Stimulated activated memory B cell treated with anti-CD40 and anti-IgM and Interleukin-4, amounts not matched to agents 10 μg/mL and 1 μg/mL and 100 μg/mL, for 72 hours (primary cell): ENCODE data around the gene IPO5.
A peak's percentile ranks its signal among the peaks of the same experiment; 100 is the strongest.
"Not testable (repeated sequence)": the region's sequence is repeated elsewhere in the genome, so short reads cannot be mapped to it uniquely, and the experiment has no call there.

Experiments
- ATAC-seq: fragments of 150-1000 bp; cut with Tn5 transposase; 2 replicates; pipeline ENCODE4 v1.10.0; 2021
- H3K27ac Mint-ChIP-seq: one replicate; pipeline ENCODE4 v1.8.0; 2022; ENCODE audit warnings: mild to moderate bottlenecking, mixed read lengths
- H3K27me3 Mint-ChIP-seq: one replicate; pipeline ENCODE4 v1.8.0; 2022; ENCODE audit warnings: mixed read lengths
- H3K36me3 Mint-ChIP-seq: one replicate; pipeline ENCODE4 v1.8.0; 2022; ENCODE audit warnings: mixed read lengths
- H3K4me1 Mint-ChIP-seq: one replicate; pipeline ENCODE4 v1.8.0; 2022; ENCODE audit warnings: mixed read lengths
- H3K4me3 Mint-ChIP-seq: one replicate; pipeline ENCODE4 v1.8.0; 2022; ENCODE audit warnings: mild to moderate bottlenecking, moderate library complexity, mixed read lengths
- H3K9me3 Mint-ChIP-seq: one replicate; pipeline ENCODE4 v1.8.0; 2022; ENCODE audit warnings: mixed read lengths

The IPO5 gene

GRCh38 chr13:97975280-97975847 is 21.9 kb downstream of the IPO5 start:
- no peaks in the 10 kb centered on the region for H3K27me3 Mint-ChIP-seq
- H3K36me3 Mint-ChIP-seq: no peaks in the 10 kb centered on the region
- no peaks in the 10 kb centered on the region for H3K9me3 Mint-ChIP-seq
- peaks cover 8% of the 10 kb centered on the region for H3K4me1 Mint-ChIP-seq
- H3K27ac Mint-ChIP-seq: peak overlapping the region; percentile 85
- H3K4me3 Mint-ChIP-seq: peak overlapping the region; percentile 95
- no peak for ATAC-seq

GRCh38 chr13:97975848-97976609 is 22.6 kb downstream of the IPO5 start:
- Mint-ChIP-seq H3K27ac (peak overlapping the region; percentile 85), H3K4me1 (peaks cover 11% of the 10 kb centered on the region), H3K27me3 (no peaks in the 10 kb centered on the region), H3K36me3 (no peaks in the 10 kb centered on the region), H3K9me3 (no peaks in the 10 kb centered on the region), H3K4me3 (peak overlapping the region; percentile 95)
- ATAC-seq: peak; percentile 97

GRCh38 chr13:97976610-97977521 is 23.4 kb downstream of the IPO5 start:
- H3K36me3 Mint-ChIP-seq: no peaks in the 10 kb centered on the region
- H3K27me3 Mint-ChIP-seq: no peaks in the 10 kb centered on the region
- peak overlapping the region; percentile 86 for H3K4me3 Mint-ChIP-seq
- H3K9me3 Mint-ChIP-seq: no peaks in the 10 kb centered on the region
- peak overlapping the region; percentile 85 for H3K27ac Mint-ChIP-seq
- peaks cover 14% of the 10 kb centered on the region for H3K4me1 Mint-ChIP-seq
- peak; percentile 65 for ATAC-seq

- Mint-ChIP-seq H3K27ac (no peak overlapping the region), H3K27me3 (no peaks in the 10 kb centered on the region), H3K4me1 (peaks cover 22% of the 10 kb centered on the region), H3K36me3 (peaks cover 7% of the 10 kb centered on the region), H3K4me3 (no peak overlapping the region), H3K9me3 (no peaks in the 10 kb centered on the region)
- ATAC-seq: no peak
These were observed 24.5 kb downstream of the IPO5 start for GRCh38 chr13:97977982-97978381.

GRCh38 chr13:97978651-97979050 is 25.2 kb downstream of the IPO5 start:
- Mint-ChIP-seq H3K4me3 (no peak overlapping the region), H3K4me1 (peaks cover 22% of the 10 kb centered on the region), H3K27ac (no peak overlapping the region), H3K9me3 (no peaks in the 10 kb centered on the region), H3K27me3 (no peaks in the 10 kb centered on the region), H3K36me3 (peaks cover 7% of the 10 kb centered on the region)
- ATAC-seq: no peak

GRCh38 chr13:97979051-97979450 is 25.6 kb downstream of the IPO5 start:
- Mint-ChIP-seq H3K4me1 (peaks cover 22% of the 10 kb centered on the region), H3K27me3 (no peaks in the 10 kb centered on the region), H3K4me3 (no peak overlapping the region), H3K9me3 (no peaks in the 10 kb centered on the region), H3K36me3 (peaks cover 7% of the 10 kb centered on the region), H3K27ac (no peak overlapping the region)
- no peak for ATAC-seq

GRCh38 chr13:97979556-97979955 is 26.1 kb downstream of the IPO5 start:
- no peak for ATAC-seq
- H3K27ac Mint-ChIP-seq: no peak overlapping the region
- no peaks in the 10 kb centered on the region for H3K27me3 Mint-ChIP-seq
- peaks cover 10% of the 10 kb centered on the region for H3K36me3 Mint-ChIP-seq
- peaks cover 22% of the 10 kb centered on the region for H3K4me1 Mint-ChIP-seq
- no peak overlapping the region for H3K4me3 Mint-ChIP-seq
- no peaks in the 10 kb centered on the region for H3K9me3 Mint-ChIP-seq

GRCh38 chr13:97982286-97982685 is 28.8 kb downstream of the IPO5 start:
- Mint-ChIP-seq H3K4me1 (peaks cover 27% of the 10 kb centered on the region), H3K27me3 (no peaks in the 10 kb centered on the region), H3K9me3 (no peaks in the 10 kb centered on the region), H3K4me3 (no peak overlapping the region), H3K36me3 (peaks cover 34% of the 10 kb centered on the region), H3K27ac (no peak overlapping the region)
- no peak for ATAC-seq

- Mint-ChIP-seq H3K4me3 (no peak overlapping the region), H3K9me3 (no peaks in the 10 kb centered on the region), H3K27me3 (no peaks in the 10 kb centered on the region), H3K27ac (no peak overlapping the region), H3K36me3 (peaks cover 51% of the 10 kb centered on the region), H3K4me1 (peaks cover 17% of the 10 kb centered on the region)
- peak; percentile 76 for ATAC-seq
These were observed 33.4 kb downstream of the IPO5 start for GRCh38 chr13:97986835-97987234.

GRCh38 chr13:97999653-98000052 is 46.2 kb downstream of the IPO5 start:
- H3K36me3 Mint-ChIP-seq: peaks cover 52% of the 10 kb centered on the region
- no peaks in the 10 kb centered on the region for H3K27me3 Mint-ChIP-seq
- H3K4me1 Mint-ChIP-seq: no peaks in the 10 kb centered on the region
- no peak overlapping the region for H3K27ac Mint-ChIP-seq
- no peak for ATAC-seq
- no peaks in the 10 kb centered on the region for H3K9me3 Mint-ChIP-seq
- H3K4me3 Mint-ChIP-seq: no peak overlapping the region

- Mint-ChIP-seq H3K27me3 (no peaks in the 10 kb centered on the region), H3K9me3 (no peaks in the 10 kb centered on the region), H3K27ac (no peak overlapping the region), H3K4me3 (no peak overlapping the region), H3K4me1 (no peaks in the 10 kb centered on the region), H3K36me3 (peaks cover 67% of the 10 kb centered on the region)
- ATAC-seq: no peak
These were observed 50.6 kb downstream of the IPO5 start for GRCh38 chr13:98004107-98004506.

- not testable (repeated sequence) for H3K4me1 Mint-ChIP-seq, H3K27me3 Mint-ChIP-seq, ATAC-seq, H3K27ac Mint-ChIP-seq, H3K4me3 Mint-ChIP-seq, H3K9me3 Mint-ChIP-seq
- H3K36me3 Mint-ChIP-seq: peaks cover 76% of the 10 kb centered on the region
These were observed 51.5 kb downstream of the IPO5 start for GRCh38 chr13:98004997-98005396.

- Mint-ChIP-seq H3K27ac (no peak overlapping the region), H3K36me3 (peaks cover 95% of the 10 kb centered on the region), H3K9me3 (no peaks in the 10 kb centered on the region), H3K27me3 (no peaks in the 10 kb centered on the region), H3K4me3 (no peak overlapping the region), H3K4me1 (no peaks in the 10 kb centered on the region)
- ATAC-seq: no peak
These were observed 53.5 kb downstream of the IPO5 start for GRCh38 chr13:98007001-98007400.

- Mint-ChIP-seq H3K27me3 (no peaks in the 10 kb centered on the region), H3K4me3 (no peak overlapping the region), H3K4me1 (no peaks in the 10 kb centered on the region), H3K9me3 (no peaks in the 10 kb centered on the region), H3K36me3 (peaks cover 71% of the 10 kb centered on the region), H3K27ac (no peak overlapping the region)
- ATAC-seq: no peak
These were observed 59.8 kb downstream of the IPO5 start for GRCh38 chr13:98013241-98013640.

GRCh38 chr13:98014766-98015165 is 61.3 kb downstream of the IPO5 start:
- Mint-ChIP-seq H3K27me3 (no peaks in the 10 kb centered on the region), H3K36me3 (peaks cover 71% of the 10 kb centered on the region), H3K9me3 (no peaks in the 10 kb centered on the region), H3K27ac (no peak overlapping the region), H3K4me3 (no peak overlapping the region), H3K4me1 (no peaks in the 10 kb centered on the region)
- no peak for ATAC-seq
